Neural crest cell (in vitro differentiated cells): ENCODE results near the gene UGT1A8. TPM values are rescaled to one million over a fixed set of nuclear protein-coding genes. Genes with fewer than 3 reads are reported as not detected.

ENCODE experiments used
- DNase-seq: peaks from one replicate; pipeline ENCODE4 v3.0.0; 2021; ENCODE audit warnings: low read depth, mixed read lengths, low spot score
- H3K27ac Mint-ChIP-seq: one replicate; pipeline ENCODE4 v1.8.0; 2021; ENCODE audit warnings: mild to moderate bottlenecking, mixed read lengths; ENCODE audit not compliant: unreplicated experiment
- H3K27me3 Mint-ChIP-seq: 2 replicates; pipeline ENCODE4 v1.8.0; 2021; ENCODE audit warnings: low read depth, mild to moderate bottlenecking, mixed read lengths
- H3K36me3 Mint-ChIP-seq: 2 replicates; pipeline ENCODE4 v1.8.0; 2021; ENCODE audit warnings: low read depth, mild to moderate bottlenecking, mixed read lengths
- H3K4me1 Mint-ChIP-seq: 2 replicates; pipeline ENCODE4 v1.8.0; 2021; ENCODE audit warnings: mixed read lengths
- H3K4me3 Mint-ChIP-seq: one replicate; pipeline ENCODE4 v1.8.0; 2021; ENCODE audit warnings: mild to moderate bottlenecking, mixed read lengths
- H3K9me3 Mint-ChIP-seq: 2 replicates; pipeline ENCODE4 v1.8.0; 2021; ENCODE audit warnings: mixed read lengths
- CTCF ChIP-seq: fragments of 200-600 bp; sonication (generic); conservative IDR thresholded peaks from 2 replicates; pipeline ENCODE4 v1.5.0; 2021; ENCODE audit warnings: antibody characterized with exemption, mild to moderate bottlenecking
- total RNA-seq: library from RNA; stranded (reverse); gene quantifications from 2 replicates; pipeline ENCODE4 v1.2.1, GENCODE V29; 2021

The UGT1A8 gene
- total RNA-seq, 1 donor from 2014 or later: not detected

DNA sequence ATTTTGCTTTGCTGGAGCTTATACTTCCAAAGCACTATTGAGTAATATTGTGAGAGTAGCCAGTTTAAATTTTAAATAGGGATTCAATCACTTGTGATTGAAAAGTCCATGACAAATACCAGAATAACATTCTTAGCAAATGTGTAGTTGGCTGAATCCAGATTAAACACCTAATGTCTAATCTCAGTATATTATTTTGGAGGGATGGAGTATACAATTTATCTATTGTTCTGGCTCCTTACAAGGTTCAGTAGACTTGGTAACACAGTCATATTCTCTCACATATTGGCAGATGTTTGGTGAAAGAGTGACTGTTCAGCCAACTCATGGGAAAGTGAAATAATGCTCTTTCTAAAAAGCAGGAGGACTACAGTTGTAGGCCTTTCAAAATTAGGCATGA, 56.5 kb downstream of the UGT1A8 start:
- Mint-ChIP-seq H3K27me3 (peaks cover 2% of the 10 kb centered on the region), H3K27ac (no peak overlapping the region), H3K4me3 (no peak overlapping the region), H3K4me1 (no peaks in the 10 kb centered on the region), H3K36me3 (no peaks in the 10 kb centered on the region), H3K9me3 (peaks cover 4% of the 10 kb centered on the region)
- no peak for DNase-seq
- no peak for TF ChIP-seq CTCF

- H3K27me3 Mint-ChIP-seq: peaks cover 2% of the 10 kb centered on the region
- H3K36me3 Mint-ChIP-seq: no peaks in the 10 kb centered on the region
- no peak for TF ChIP-seq CTCF
- H3K9me3 Mint-ChIP-seq: peaks cover 4% of the 10 kb centered on the region
- H3K4me1 Mint-ChIP-seq: no peaks in the 10 kb centered on the region
- H3K4me3 Mint-ChIP-seq: no peak overlapping the region
- no peak for DNase-seq
- H3K27ac Mint-ChIP-seq: no peak overlapping the region
Measured at GRCh38 chr2:233674314-233674713, 56.9 kb downstream of the UGT1A8 start.

DNA sequence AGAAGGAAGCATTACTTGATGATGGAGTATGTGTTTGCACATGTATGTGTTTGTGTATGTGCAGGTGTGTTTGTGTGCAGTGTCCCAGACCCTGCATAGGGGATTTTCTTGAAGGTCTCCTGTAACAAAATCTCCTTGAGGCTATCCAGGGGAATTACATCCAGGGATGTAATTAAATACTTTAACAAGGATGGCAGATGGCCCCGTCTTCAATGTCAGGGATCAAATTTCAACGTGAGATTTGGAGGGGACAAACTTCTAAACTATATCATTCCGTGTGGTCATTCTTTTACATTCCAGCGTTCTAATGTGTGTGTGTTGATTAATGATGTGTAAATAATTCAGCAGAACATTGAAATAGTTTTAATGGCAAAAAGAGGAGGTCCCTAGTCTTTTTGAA, 57.6 kb downstream of the UGT1A8 start:
- Mint-ChIP-seq H3K9me3 (peaks cover 4% of the 10 kb centered on the region), H3K4me3 (no peak overlapping the region), H3K36me3 (no peaks in the 10 kb centered on the region), H3K4me1 (no peaks in the 10 kb centered on the region), H3K27ac (no peak overlapping the region), H3K27me3 (peaks cover 2% of the 10 kb centered on the region)
- no peak for DNase-seq
- peak; percentile 23 for TF ChIP-seq CTCF

- H3K9me3 Mint-ChIP-seq: peaks cover 4% of the 10 kb centered on the region
- DNase-seq: no peak
- no peak overlapping the region for H3K27ac Mint-ChIP-seq
- no peak overlapping the region for H3K4me3 Mint-ChIP-seq
- no peaks in the 10 kb centered on the region for H3K36me3 Mint-ChIP-seq
- no peaks in the 10 kb centered on the region for H3K4me1 Mint-ChIP-seq
- no peak for TF ChIP-seq CTCF
- peaks cover 2% of the 10 kb centered on the region for H3K27me3 Mint-ChIP-seq
Measured at GRCh38 chr2:233676046-233676445, 58.6 kb downstream of the UGT1A8 start.

DNA sequence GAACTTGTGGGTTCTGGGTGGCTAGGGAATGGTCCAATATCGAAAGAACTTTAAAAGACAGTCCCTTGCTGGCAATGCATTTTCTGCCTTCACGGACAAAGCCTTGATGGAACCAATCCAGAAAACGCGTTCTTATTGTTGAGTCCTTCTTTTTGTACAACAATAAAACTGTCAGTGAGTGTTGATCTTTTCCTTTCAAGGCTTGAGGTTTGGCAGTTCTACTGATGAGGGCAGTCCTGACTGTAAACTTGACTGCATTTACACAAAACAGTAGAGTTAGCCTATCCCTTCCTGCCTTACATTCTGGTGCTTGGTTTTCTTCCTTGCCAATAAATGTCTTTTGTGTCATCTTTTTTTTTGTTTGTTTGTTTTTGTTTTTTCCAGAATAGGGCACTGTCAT, 61.8 kb downstream of the UGT1A8 start:
- peaks cover 5% of the 10 kb centered on the region for H3K27me3 Mint-ChIP-seq
- no peaks in the 10 kb centered on the region for H3K4me1 Mint-ChIP-seq
- no peak for DNase-seq
- no peaks in the 10 kb centered on the region for H3K36me3 Mint-ChIP-seq
- H3K27ac Mint-ChIP-seq: peak overlapping the region; percentile 47
- no peak overlapping the region for H3K4me3 Mint-ChIP-seq
- H3K9me3 Mint-ChIP-seq: peaks cover 4% of the 10 kb centered on the region
- no peak for TF ChIP-seq CTCF
